Large intestine (tissue), 3 donors: ENCODE data around the gene ESPN. TPM values are rescaled to one million over a fixed set of nuclear protein-coding genes. Genes with fewer than 3 reads are reported as not detected.
A peak's percentile ranks its signal among the peaks of the same experiment; 100 is the strongest.
"Not testable (repeated sequence)": the region's sequence is repeated elsewhere in the genome, so short reads cannot be mapped to it uniquely, and the experiment has no call there.

Experiments
- DNase-seq, 2 donors: peaks; one replicate each; pipeline versions ENCODE4 v3.0.0 to v3.0.0-alpha.2; 2013
- H3K27ac ChIP-seq: one replicate; pipeline ENCODE4 v1.5.1; 2013; ENCODE audit warnings: low read length
- H3K27me3 ChIP-seq: 2 replicates; pipeline ENCODE4 v1.6.1; 2013; ENCODE audit warnings: low read length; ENCODE audit not compliant: control insufficient read depth, insufficient read depth
- H3K36me3 ChIP-seq: 2 replicates; pipeline ENCODE4 v1.6.1; 2013; ENCODE audit warnings: low read length; ENCODE audit not compliant: control insufficient read depth, insufficient read depth
- H3K4me1 ChIP-seq: one replicate; pipeline ENCODE4 v1.6.1; 2013; ENCODE audit warnings: low read length; ENCODE audit not compliant: control insufficient read depth, insufficient read depth
- H3K4me3 ChIP-seq: one replicate; pipeline ENCODE4 v1.5.1; 2013; ENCODE audit warnings: low read length
- H3K9me3 ChIP-seq: one replicate; pipeline ENCODE4 v1.6.1; 2013; ENCODE audit warnings: mild to moderate bottlenecking, low read depth, low read length, moderate library complexity; ENCODE audit not compliant: control insufficient read depth
- WGBS: methylation state at CpG from one replicate; pipeline ENCODE4 v1.1.5; 2013; ENCODE audit warnings: low lambda C conversion rate; ENCODE audit not compliant: insufficient coverage; 5-methylcytosine and 5-hydroxymethylcytosine counted together
- polyA plus RNA-seq: library from polyadenylated mRNA; unstranded; fragments of 120-200 nt; gene quantifications from one replicate; pipeline ENCODE4 v1.2.1, GENCODE V29; 2013

ESPN gene
- polyA plus RNA-seq, 1 donor = 256 TPM

DNA sequence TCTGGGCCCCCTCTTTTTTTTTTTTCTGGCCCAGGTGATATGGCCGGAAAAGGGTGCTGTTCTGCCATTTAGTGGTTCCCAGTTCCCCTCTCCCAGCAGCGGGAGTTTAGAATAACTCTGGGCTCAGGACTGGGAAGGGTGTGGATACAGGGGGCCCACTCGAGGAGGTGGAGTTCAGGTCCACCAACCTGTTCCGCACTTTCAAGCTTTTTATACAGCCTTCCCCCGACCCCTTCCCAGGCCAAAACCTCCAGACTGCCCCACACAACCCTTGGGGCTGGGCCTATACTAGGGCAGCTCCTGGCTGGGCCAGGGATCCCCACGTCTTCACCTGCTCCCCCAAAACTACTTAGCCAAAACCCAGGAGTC is 66.5 kb downstream of the ESPN start:
- H3K9me3 ChIP-seq = peaks cover 3% of the 10 kb centered on the region
- no peaks in the 10 kb centered on the region for H3K36me3 ChIP-seq
- peak overlapping the region; percentile 86 for H3K4me3 ChIP-seq
- no CpG with 5 or more reads among the region's 6 CpGs for WGBS
- no peak for DNase-seq
- peaks cover 3% of the 10 kb centered on the region for H3K27me3 ChIP-seq
- H3K27ac ChIP-seq = peak overlapping the region; percentile 65
- H3K4me1 ChIP-seq = peaks cover 21% of the 10 kb centered on the region

GRCh38 chr1:6491480-6491962 is 66.9 kb downstream of the ESPN start, which contains the start of gene PLEKHG5:
TSS of gene PLEKHG5 (minus strand) at chr1:6491667. CDS start at chr1:6477571, 14,096 bp downstream.
- WGBS = no CpG with 5 or more reads among the region's 6 CpGs
- DNase-seq = peak in 1 of 2 donors; percentile 33
- H3K4me3 ChIP-seq = peak within 1 kb of the TSS; percentile 86

DNA sequence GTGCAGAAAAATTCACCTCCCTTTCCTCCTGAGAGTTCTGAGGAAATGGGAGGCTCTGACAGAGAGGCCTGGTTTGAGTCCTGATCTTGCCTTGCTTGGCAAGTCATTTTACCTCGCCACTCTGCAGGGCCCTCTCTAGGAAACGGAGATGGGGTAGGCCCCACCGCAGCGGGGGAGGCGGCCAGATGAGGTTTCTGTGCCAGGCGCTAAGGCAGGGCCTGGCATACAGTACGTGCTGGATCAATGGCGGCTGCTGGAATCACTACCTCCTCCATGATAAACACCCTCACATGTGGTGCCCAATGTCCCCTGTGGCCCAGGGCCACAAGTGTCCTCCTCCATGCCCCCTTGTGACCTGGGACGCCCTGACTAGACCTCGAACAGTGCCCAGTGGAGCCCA is 67.4 kb downstream of the ESPN start:
- WGBS = no CpG with 5 or more reads among the region's 10 CpGs
- no peak for DNase-seq
- Histone ChIP-seq H3K9me3 (peaks cover 3% of the 10 kb centered on the region), H3K4me1 (peaks cover 18% of the 10 kb centered on the region), H3K27ac (no peak overlapping the region), H3K4me3 (no peak overlapping the region), H3K27me3 (peaks cover 5% of the 10 kb centered on the region), H3K36me3 (no peaks in the 10 kb centered on the region)

More at GRCh38 chr1:6491480-6491962, 66.9 kb downstream of the ESPN start, which contains the start of gene PLEKHG5:
- Histone ChIP-seq H3K27ac (peak within 1 kb of the TSS; percentile 65), H3K36me3 (no peaks in the 10 kb centered on the region), H3K4me1 (peaks cover 17% of the 10 kb centered on the region), H3K27me3 (peaks cover under 1% of the 10 kb centered on the region), H3K9me3 (peaks cover 3% of the 10 kb centered on the region)

GRCh38 chr1:6493834-6494223 is 69.3 kb downstream of the ESPN start:
- H3K27me3 ChIP-seq = peaks cover 18% of the 10 kb centered on the region
- WGBS = no CpG with 5 or more reads among the region's 4 CpGs

GRCh38 chr1:6494627-6495026 is 70.1 kb downstream of the ESPN start:
- Histone ChIP-seq H3K4me3 (no peak overlapping the region), H3K27ac (no peak overlapping the region), H3K36me3 (no peaks in the 10 kb centered on the region), H3K4me1 (peaks cover 20% of the 10 kb centered on the region), H3K27me3 (peaks cover 20% of the 10 kb centered on the region), H3K9me3 (peaks cover 3% of the 10 kb centered on the region)
- DNase-seq = no peak
- no CpG with 5 or more reads among the region's 4 CpGs for WGBS

More at GRCh38 chr1:6493834-6494223, 69.3 kb downstream of the ESPN start:
- H3K9me3 ChIP-seq, H3K4me3 ChIP-seq, H3K36me3 ChIP-seq, DNase-seq, H3K27ac ChIP-seq: not testable (repeated sequence)
- peaks cover 24% of the 10 kb centered on the region for H3K4me1 ChIP-seq

DNA sequence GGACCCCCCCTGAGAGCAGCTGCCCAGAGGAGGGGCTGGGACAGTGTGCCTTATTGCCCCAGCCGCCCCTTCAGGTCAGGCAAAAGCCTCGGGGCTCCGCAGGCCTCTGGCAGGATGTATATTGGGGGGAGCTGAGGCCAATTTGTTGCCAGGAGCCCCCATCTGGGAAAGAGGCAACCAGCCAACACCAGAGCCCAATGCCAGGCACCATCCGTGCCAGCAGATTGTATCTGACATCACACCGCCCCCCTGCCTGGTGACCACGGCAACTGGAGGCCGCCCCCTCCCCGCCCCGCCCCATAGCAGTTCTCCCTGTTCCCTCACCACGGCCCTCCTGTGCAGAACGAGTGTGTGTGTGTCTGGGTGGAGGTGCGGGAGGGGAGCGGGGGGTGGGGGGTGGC is 70.5 kb downstream of the ESPN start:
- Histone ChIP-seq H3K4me1 (peaks cover 16% of the 10 kb centered on the region), H3K4me3 (no peak overlapping the region), H3K36me3 (no peaks in the 10 kb centered on the region), H3K27ac (no peak overlapping the region), H3K9me3 (peaks cover 3% of the 10 kb centered on the region), H3K27me3 (peaks cover 20% of the 10 kb centered on the region)
- WGBS = no CpG with 5 or more reads among the region's 13 CpGs
- no peak for DNase-seq

DNA sequence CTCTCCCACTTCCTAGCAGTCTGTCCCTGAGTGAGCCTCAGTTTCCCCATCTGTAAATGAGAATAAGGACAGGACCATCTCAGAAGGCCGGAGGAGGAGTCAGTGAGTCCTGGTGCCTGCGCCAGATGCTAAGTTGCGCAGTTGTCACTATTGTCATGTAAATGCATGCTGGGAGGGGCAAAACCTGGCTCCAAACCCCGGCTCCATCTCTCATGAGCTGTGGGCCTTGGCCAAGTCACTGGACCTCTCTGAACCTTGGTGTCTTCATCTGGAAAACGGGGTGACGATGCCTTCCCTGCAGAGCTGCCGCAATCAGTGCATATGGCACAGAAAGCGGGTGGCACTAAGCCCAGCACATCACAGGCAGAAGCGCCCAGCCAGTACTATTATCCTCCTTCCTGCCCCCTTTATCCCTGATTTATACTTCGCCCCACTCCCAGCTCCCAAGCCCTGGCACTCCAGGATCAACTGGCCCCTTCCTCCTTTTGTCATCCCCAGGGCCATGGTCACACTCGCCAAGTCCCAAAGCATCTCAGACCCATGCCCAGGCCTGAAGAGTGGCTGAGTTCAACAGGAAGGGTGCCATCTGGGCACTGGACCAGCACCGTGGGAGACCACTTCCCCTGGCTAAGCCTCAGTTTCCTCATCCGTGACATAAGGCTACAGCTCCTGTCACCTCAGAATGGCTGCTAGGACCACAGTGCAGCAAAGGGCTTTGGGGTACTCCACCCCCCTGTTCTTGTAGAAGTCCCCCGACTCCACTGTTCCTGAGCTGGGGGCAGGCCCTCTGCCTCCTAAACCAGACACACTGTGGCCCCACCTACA is 71.2 kb downstream of the ESPN start:
- peaks cover 14% of the 10 kb centered on the region for H3K4me1 ChIP-seq
- peaks cover 20% of the 10 kb centered on the region for H3K27me3 ChIP-seq
- WGBS = no CpG with 5 or more reads among the region's 14 CpGs
- H3K9me3 ChIP-seq = peaks cover under 1% of the 10 kb centered on the region
- no peak overlapping the region for H3K27ac ChIP-seq
- no peak overlapping the region for H3K4me3 ChIP-seq
- DNase-seq = no peak
- no peaks in the 10 kb centered on the region for H3K36me3 ChIP-seq

DNA sequence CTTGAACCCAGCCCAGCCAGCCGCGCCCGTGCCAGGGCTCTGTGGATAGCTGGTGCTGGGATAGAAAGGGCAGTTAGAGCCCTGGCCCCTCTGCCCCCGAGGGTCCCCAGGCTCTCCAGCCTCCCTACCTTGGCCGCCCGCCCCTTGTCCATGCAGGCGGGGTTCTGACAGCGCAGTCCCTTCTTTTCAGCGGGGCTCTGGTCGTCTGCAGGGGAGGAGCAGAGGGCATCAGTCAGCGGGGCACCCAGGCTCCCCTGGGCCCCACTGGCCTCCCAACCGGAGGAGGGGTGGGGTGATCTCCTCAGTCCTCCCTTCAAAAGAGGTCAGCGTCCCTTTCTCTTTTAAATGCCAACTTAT is 71.8 kb downstream of the ESPN start:
- Histone ChIP-seq H3K4me3 (peak overlapping the region; percentile 35), H3K27ac (no peak overlapping the region), H3K27me3 (peaks cover 26% of the 10 kb centered on the region), H3K36me3 (no peaks in the 10 kb centered on the region), H3K4me1 (peaks cover 14% of the 10 kb centered on the region), H3K9me3 (no peaks in the 10 kb centered on the region)
- no peak for DNase-seq
- no CpG with 5 or more reads among the region's 13 CpGs for WGBS

- no peak for DNase-seq
- Histone ChIP-seq H3K27ac (no peak overlapping the region), H3K4me1 (peaks cover 12% of the 10 kb centered on the region), H3K27me3 (peaks cover 26% of the 10 kb centered on the region), H3K36me3 (no peaks in the 10 kb centered on the region), H3K9me3 (no peaks in the 10 kb centered on the region), H3K4me3 (peak overlapping the region; percentile 35)
- no CpG with 5 or more reads among the region's 21 CpGs for whole genome bisulfite sequencing
Observed at GRCh38 chr1:6496890-6497214, 72.3 kb downstream of the ESPN start.

GRCh38 chr1:6497215-6497866 is 72.8 kb downstream of the ESPN start:
- Histone ChIP-seq H3K27ac (no peak overlapping the region), H3K4me3 (peak overlapping the region; percentile 48), H3K9me3 (no peaks in the 10 kb centered on the region), H3K36me3 (no peaks in the 10 kb centered on the region), H3K27me3 (peaks cover 26% of the 10 kb centered on the region), H3K4me1 (peaks cover 9% of the 10 kb centered on the region)
- no CpG with 5 or more reads among the region's 74 CpGs for WGBS
- peak in 1 of 2 donors; percentile 55 for DNase-seq
